Ovary (tissue), 3 donors: Measurements from ENCODE around the gene LKAAEAR1.

ENCODE experiments used
- EP300 ChIP-seq: sonication (generic); formaldehyde crosslinking; IDR thresholded peaks from one replicate; pipeline ENCODE4 v1.6.1; 2017; ENCODE audit warnings: antibody characterized with exemption
- POLR2A ChIP-seq: fragments of 450-650 bp; IDR thresholded peaks from one replicate; pipeline ENCODE4 v1.6.1; 2017; ENCODE audit warnings: antibody characterized with exemption, mild to moderate bottlenecking, moderate library complexity
- TF ChIP-seq, protein P1 (sequence below), 3 donors: fragments of 450-650 bp in 2 of 3; fragments of 200-600 bp in 1 of 3; IDR thresholded peaks; one replicate each; pipeline versions ENCODE4 v1.5.1 to v1.8.0; 2016 to 2022; ENCODE audit warnings: antibody characterized with exemption in 3 of 3, mild to moderate bottlenecking in 1 of 3
- donor health status: DM: no; HTN: no; CAD: no.

DNA sequence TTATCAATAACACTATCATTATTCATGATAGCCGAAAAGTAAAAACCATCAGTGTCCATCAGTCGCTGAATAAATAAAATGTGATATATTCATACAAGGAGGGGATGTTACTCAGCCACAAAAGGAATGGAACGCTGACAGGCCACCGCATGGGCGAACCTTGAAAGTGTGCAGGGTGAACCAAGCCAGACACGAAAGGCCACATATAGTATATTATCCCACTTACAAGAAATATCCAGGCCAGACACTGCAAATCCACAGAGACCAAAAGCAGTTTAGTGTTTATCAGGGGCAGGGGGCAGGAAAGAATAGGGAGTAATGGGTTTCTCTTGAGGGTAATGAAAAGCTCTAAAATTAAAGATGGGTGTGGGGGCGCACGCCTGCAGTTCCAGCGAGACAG lies 40.4 kb downstream of the LKAAEAR1 start:
- TF ChIP-seq, protein P1, sequence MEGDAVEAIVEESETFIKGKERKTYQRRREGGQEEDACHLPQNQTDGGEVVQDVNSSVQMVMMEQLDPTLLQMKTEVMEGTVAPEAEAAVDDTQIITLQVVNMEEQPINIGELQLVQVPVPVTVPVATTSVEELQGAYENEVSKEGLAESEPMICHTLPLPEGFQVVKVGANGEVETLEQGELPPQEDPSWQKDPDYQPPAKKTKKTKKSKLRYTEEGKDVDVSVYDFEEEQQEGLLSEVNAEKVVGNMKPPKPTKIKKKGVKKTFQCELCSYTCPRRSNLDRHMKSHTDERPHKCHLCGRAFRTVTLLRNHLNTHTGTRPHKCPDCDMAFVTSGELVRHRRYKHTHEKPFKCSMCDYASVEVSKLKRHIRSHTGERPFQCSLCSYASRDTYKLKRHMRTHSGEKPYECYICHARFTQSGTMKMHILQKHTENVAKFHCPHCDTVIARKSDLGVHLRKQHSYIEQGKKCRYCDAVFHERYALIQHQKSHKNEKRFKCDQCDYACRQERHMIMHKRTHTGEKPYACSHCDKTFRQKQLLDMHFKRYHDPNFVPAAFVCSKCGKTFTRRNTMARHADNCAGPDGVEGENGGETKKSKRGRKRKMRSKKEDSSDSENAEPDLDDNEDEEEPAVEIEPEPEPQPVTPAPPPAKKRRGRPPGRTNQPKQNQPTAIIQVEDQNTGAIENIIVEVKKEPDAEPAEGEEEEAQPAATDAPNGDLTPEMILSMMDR (IDR thresholded peaks at IDR 0.05), result no peak
- no peak for TF ChIP-seq POLR2A
- TF ChIP-seq EP300, result no peak
